Measurements from ENCODE around the gene ABCB11.
"Not testable (repeated sequence)": the region's sequence is repeated elsewhere in the genome, so short reads cannot be mapped to it uniquely, and the experiment has no call there.

The ABCB11 gene

GRCh38 chr2:168932174-168932573 lies 99.0 kb downstream of the ABCB11 start:
- not testable (repeated sequence) for DNase-seq (ENCODE audit: low read depth, low spot score)

DNA sequence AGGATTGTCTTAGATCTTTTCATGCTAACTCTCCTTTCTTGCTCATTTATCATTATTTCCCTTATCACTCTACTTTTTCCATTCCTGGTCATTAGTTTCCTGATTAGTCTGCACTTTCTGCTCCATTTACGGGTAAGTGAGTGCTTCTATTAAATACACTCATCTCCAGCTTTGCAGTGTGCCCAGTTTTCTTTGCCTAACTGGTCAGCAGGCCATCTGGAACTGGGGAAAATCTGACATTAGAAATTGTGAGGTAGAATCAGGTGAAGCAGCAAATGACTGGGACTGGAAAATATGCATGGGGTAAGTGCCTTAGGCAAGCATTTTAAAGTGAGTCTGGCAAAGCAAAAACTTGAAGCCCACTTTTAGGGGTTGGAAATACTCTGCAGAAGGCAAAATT lies 100.9 kb downstream of the ABCB11 start:
- DNase-seq (ENCODE audit: low read depth, low spot score), result no peak

DNA sequence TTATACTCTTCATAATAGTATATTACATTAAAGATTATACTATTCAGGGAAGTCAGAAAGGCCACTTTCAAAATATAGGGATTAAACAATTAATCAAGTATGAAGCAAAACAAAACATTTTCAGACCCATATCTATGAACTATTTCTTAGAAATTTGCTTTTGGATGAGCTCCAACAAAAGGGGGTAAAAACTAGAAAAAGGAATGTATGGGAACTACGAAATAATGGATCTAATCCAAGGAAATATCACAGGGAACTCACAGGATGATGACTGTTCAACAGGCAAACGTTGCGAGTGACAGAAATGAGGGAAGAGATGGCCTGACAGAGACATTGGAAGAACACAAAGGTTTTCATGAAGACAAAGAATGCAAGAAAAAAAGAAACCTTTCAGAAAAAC lies 102.1 kb downstream of the ABCB11 start:
- no peak for DNase-seq (ENCODE audit: low read depth, low spot score)

- DNase-seq (ENCODE audit: low read depth, low spot score), result no peak
Measured at GRCh38 chr2:168928113-168928831, 102.9 kb downstream of the ABCB11 start.

GRCh38 chr2:168926621-168927386 lies 104.3 kb downstream of the ABCB11 start:
- no peak for DNase-seq (ENCODE audit: low read depth, low spot score)

GRCh38 chr2:168920504-168921157 lies 110.5 kb downstream of the ABCB11 start:
- DNase-seq (ENCODE audit: low read depth, low spot score), result no peak

DNA sequence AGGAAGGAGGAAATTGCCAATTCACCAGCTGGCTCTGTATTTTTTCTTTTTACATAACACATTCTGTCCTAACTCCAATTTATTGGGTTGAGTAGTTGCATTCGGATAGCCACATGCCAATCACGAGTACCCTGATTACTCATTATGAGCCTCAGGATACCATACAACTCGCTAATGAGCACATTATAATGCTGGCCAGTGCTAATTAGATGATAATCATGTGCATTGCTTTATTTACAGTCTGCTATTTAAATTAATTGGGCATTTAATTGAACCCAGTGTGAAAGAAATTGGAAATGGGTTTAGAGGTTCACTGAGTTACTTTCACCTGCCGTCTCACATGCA lies 114.8 kb downstream of the ABCB11 start:
- DNase-seq (ENCODE audit: low read depth, low spot score), result no peak

DNA sequence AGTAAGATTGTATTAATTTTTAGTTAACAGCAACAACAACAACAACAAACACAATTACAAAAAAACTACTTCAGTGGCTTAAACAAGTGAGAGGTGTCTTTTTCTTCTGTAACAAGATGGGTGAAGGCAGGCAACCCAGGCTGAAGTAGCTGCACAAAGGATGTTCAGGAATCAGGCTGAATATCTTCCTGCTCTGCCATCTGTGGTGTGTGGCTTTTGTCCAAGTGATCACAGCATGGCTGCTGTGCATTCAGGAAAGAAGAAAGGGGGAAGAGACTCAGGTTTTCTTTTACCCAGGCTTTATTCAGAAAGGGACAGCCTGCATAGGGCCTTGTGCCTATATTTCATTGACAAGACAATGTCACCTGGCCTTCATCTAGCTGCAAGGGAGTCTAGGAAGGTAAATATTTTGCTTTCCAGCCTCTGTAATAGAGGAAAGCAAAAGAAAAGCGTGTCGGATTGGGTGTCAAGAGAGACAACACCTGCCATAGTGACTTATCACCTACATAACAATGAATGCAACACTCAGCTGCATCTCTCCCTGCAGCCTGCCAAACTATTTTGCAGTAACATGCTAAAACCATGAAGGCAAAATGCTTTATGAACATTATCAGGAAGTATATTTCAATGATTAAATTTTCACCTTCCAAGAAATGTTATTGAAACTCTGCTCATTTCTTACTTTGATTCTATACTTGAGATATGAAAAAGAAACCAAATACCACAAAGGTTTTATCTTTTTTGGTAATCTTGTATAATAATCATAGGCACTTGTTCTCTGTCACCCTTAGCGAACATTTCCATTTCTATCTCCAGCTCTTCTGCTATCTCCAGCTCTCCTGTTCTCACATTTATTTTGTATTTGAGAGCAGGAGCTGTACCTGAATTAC lies 115.4 kb downstream of the ABCB11 start:
- DNase-seq (ENCODE audit: low read depth, low spot score), result no peak

DNA sequence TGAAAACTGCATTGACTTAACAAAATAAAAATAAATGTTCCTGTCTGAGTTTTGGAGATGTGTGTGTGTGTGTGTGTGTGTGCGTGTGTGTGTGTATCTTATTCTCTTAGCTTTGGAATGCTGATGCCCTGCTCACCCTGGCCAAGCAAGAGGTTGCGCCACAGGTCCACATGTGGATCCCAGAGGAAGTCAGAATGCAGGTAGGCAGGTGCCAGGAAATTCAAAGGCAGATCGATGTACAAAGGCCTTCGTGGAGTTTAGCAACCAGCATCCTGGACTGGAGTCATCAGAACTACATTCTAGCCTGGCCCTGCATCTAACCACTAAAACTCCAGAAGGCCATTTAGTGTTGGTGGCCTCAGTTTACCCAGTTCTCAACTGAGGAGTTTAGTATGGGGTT lies 117.6 kb downstream of the ABCB11 start:
- DNase-seq (ENCODE audit: low read depth, low spot score), result no peak

DNA sequence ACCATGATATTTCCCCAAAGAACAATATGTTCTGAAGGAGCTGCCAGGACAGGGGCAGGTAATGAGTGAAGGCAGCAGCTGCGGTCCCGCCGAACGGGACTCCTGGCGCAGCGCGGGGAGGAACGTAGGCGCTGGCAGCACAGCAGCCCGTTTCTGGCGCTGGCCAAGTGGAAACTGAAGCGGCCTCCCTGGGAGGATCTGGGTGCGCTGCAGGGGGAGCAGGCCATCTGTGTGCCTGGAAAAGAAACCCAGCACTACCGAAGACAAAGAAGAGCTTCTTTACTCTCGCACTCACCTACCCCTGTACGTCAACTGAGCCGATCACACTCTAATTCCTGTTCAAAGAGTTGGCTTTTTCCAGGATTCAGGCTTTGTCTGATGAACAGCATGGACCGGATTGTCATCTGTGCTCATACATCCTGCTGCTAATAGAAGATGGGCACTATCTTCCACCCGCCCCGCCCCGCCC lies 118.2 kb downstream of the ABCB11 start:
- no peak for DNase-seq (ENCODE audit: low read depth, low spot score)

DNA sequence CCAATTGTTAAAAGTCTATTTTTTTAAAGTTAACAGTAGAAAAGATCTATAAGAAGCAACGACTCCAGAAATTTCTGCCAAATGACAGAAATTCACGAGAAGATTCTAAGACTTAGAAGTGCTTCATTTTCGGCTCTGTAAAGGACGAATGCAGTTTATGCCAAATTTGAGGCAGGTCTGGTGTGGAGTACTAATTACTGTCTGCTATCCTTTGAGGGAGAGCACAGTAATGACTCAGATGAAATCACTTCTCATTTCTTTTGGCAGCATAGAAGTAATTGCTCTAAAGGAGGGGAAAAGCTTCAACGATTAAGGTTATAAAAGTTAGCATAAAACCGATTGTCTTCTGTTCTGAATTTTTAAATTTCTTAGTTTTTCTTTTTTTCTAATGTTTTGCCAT lies 118.7 kb downstream of the ABCB11 start:
- DNase-seq (ENCODE audit: low read depth, low spot score), result no peak

GRCh38 chr2:168910330-168910729 lies 120.8 kb downstream of the ABCB11 start:
- DNase-seq (ENCODE audit: low read depth, low spot score), result no peak

- DNase-seq (ENCODE audit: low read depth, low spot score), result no peak
Measured at GRCh38 chr2:168907940-168908662, 123.0 kb downstream of the ABCB11 start.

- DNase-seq (ENCODE audit: low read depth, low spot score), result no peak
Measured at GRCh38 chr2:168904358-168904757, 126.8 kb downstream of the ABCB11 start.

- DNase-seq (ENCODE audit: low read depth, low spot score), result no peak
Measured at GRCh38 chr2:168903888-168904287, 127.2 kb downstream of the ABCB11 start.

- DNase-seq (ENCODE audit: low read depth, low spot score), result no peak
Measured at GRCh38 chr2:168901003-168901402, 130.1 kb downstream of the ABCB11 start, which contains the start of gene G6PC2. TSS of gene G6PC2 (plus strand) at chr2:168901291. CDS start at chr2:168901332, 41 bp downstream.

GRCh38 chr2:168897449-168897848 lies 133.7 kb downstream of the ABCB11 start:
- no peak for DNase-seq (ENCODE audit: low read depth, low spot score)

GRCh38 chr2:168896783-168897182 lies 134.3 kb downstream of the ABCB11 start:
- DNase-seq (ENCODE audit: low read depth, low spot score), result no peak

GRCh38 chr2:168895771-168896170 lies 135.4 kb downstream of the ABCB11 start:
- DNase-seq (ENCODE audit: low read depth, low spot score), result no peak

DNA sequence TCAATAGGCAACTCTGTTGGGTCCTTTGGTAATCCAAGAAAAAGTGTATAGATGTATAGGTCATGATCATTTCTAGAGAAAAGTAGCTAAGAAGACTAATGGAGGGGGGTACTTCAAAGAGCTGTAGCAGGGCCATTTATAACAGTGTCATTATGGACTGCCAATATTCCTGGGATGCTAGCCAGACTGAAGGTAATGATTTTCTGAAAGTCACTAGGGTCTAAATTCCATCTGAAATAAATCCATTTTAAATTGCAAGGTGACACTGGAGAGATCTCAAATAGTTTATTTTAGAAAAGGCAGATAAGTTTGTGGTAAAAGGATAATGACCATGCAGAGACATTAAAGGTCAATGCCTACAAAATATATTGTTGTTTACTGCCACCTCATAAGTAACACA lies 136.4 kb downstream of the ABCB11 start:
- no peak for DNase-seq (ENCODE audit: low read depth, low spot score)

DNA sequence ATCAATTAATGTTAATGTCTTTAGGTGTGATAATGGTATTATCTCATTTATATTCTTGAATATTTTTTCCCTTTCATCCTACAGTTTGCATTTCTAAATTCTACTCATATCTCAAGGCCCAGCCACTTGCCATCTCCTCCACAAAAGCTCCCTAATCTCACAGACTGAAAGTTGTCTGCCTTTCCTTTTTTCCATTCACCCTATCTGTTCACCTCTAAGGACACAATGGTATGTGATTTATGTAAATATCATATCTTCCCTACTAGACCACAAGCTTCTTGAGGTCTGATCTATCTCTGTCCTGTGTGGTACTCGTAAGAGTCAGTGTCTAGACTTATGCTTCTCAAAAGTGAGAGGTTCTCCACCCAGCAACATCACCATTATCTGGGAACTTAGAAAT lies 137.0 kb downstream of the ABCB11 start:
- DNase-seq (ENCODE audit: low read depth, low spot score), result no peak
